AG04450 (cell line): ENCODE results near the gene JMJD6. TPM values are rescaled to one million over a fixed set of nuclear protein-coding genes. Genes with fewer than 3 reads are reported as not detected.

Experiments
- CTCF ChIA-PET: fragments of 300-600, 350-600 bp; formaldehyde crosslinking; extraction: SDS; loops from one replicate; lab custom pipeline; 2022; ENCODE audit warnings: antibody characterized with exemption, inconsistent platforms; lab: Charles Lee
- POLR2A ChIA-PET: fragments of 350-600 bp; formaldehyde crosslinking; extraction: SDS; loops from one replicate; lab custom pipeline; 2021; ENCODE audit warnings: antibody characterized with exemption, inconsistent platforms; lab: Yijun Ruan, JAX
- DNase-seq: peaks from one replicate; pipeline ENCODE4 v3.0.0-alpha.2; 2011; ENCODE audit warnings: low read depth, low spot score
- H3K27ac ChIP-seq: one replicate; pipeline ENCODE4 v1.5.1; 2012; ENCODE audit warnings: low read depth, low read length, control low read depth
- H3K27me3 ChIP-seq: one replicate; pipeline ENCODE4 v1.6.0; 2012; ENCODE audit warnings: low read length; ENCODE audit not compliant: control insufficient read depth, insufficient read depth
- H3K4me3 ChIP-seq: 2 replicates; pipeline ENCODE4 v1.5.1; 2011; ENCODE audit warnings: mild to moderate bottlenecking, low read depth, low read length, control low read depth
- H3K9me3 ChIP-seq: 2 replicates; pipeline ENCODE4 v1.5.1; 2012; ENCODE audit warnings: low read length; ENCODE audit not compliant: control insufficient read depth, insufficient read depth
- CTCF ChIP-seq: IDR thresholded peaks from 2 replicates; pipeline ENCODE4 v1.5.1; 2011; ENCODE audit warnings: low read depth, low read length, control low read depth, inconsistent platforms
- polyA plus RNA-seq: library from polyadenylated mRNA; depleted of rRNA; stranded (reverse); fragments of >200 nt; gene quantifications from 2 replicates; pipeline ENCODE4 v1.2.3, GENCODE V29; 2011

Gene JMJD6
- polyA plus RNA-seq, 1 experiment: 12.4 TPM

- POLR2A ChIA-PET: interaction anchor here (0.8 to 0.9 kb wide), 3 partner anchors 12 to 28 kb away, joined by 3 read pairs; partner anchors contain the start of gene MXRA7
- no peak for DNase-seq
- CTCF ChIA-PET: interaction anchor here (1.5 kb wide), 1 partner anchor 125 kb away, joined by 3 read pairs; no protein-coding TSS in a partner anchor
- Histone ChIP-seq H3K27ac (no peak overlapping the region), H3K27me3 (no peaks in the 10 kb centered on the region), H3K4me3 (no peak overlapping the region), H3K9me3 (no peaks in the 10 kb centered on the region)
- TF ChIP-seq CTCF: peak; percentile 11; the same call in 1 of the 2 replicates
Measured at GRCh38 chr17:76683011-76683755, 43.2 kb downstream of the JMJD6 start.

- DNase-seq: no peak
- no peaks in the 10 kb centered on the region for H3K9me3 ChIP-seq
- POLR2A ChIA-PET: interaction anchor here (1.0 to 1.2 kb wide), 2 partner anchors 27 to 125 kb away, joined by 3 read pairs; no protein-coding TSS in a partner anchor
- H3K4me3 ChIP-seq: no peak overlapping the region
- H3K27me3 ChIP-seq: no peaks in the 10 kb centered on the region
- CTCF ChIA-PET: interaction anchor here (1.0 to 2.2 kb wide), 16 partner anchors 9 to 223 kb away, joined by 3 to 22 read pairs (median 5); partner anchors contain the start of gene MXRA7
- TF ChIP-seq CTCF: no peak
- no peak overlapping the region for H3K27ac ChIP-seq
Measured at GRCh38 chr17:76682296-76682695, 44.1 kb downstream of the JMJD6 start.

GRCh38 chr17:76681222-76682137 is 44.9 kb downstream of the JMJD6 start:
- TF ChIP-seq CTCF: peak; percentile 81
- no peak overlapping the region for H3K4me3 ChIP-seq
- no peaks in the 10 kb centered on the region for H3K27me3 ChIP-seq
- ChIA-PET CTCF (interaction anchor here (0.7 to 2.2 kb wide), 29 partner anchors 9 to 223 kb away, joined by 3 to 22 read pairs (median 4); partner anchors contain the start of gene MXRA7), POLR2A (interaction anchor here (1.0 to 1.2 kb wide), 2 partner anchors 28 to 124 kb away, joined by 3 read pairs; no protein-coding TSS in a partner anchor)
- peak; percentile 42 for DNase-seq
- no peaks in the 10 kb centered on the region for H3K9me3 ChIP-seq
- no peak overlapping the region for H3K27ac ChIP-seq

GRCh38 chr17:76679239-76679638 is 47.2 kb downstream of the JMJD6 start:
- Histone ChIP-seq H3K9me3 (no peaks in the 10 kb centered on the region), H3K4me3 (no peak overlapping the region), H3K27me3 (no peaks in the 10 kb centered on the region), H3K27ac (no peak overlapping the region)
- TF ChIP-seq CTCF: no peak
- DNase-seq: no peak
- ChIA-PET POLR2A (no interaction called here), CTCF (no interaction called here)
